Gastroesophageal sphincter (tissue), 4 donors: ENCODE results near the gene MYZAP. TPM values are rescaled to one million over a fixed set of nuclear protein-coding genes. Genes with fewer than 3 reads are reported as not detected.
A peak's percentile ranks its signal among the peaks of the same experiment; 100 is the strongest.

ENCODE experiments used
- ATAC-seq: fragments of 150-250 bp; one replicate; pipeline ENCODE4 v1.9.1; 2016; ENCODE audit warnings: mild to moderate bottlenecking, moderate library complexity
- H3K27ac ChIP-seq, 4 donors: fragments of 200-600 bp; sonication (generic) in 3 of 4; 1 replicate in 3 of 4; 2 replicates in 1 of 4; pipeline ENCODE4 v1.5.1; 2016 to 2019
- H3K27me3 ChIP-seq: fragments of 200-600 bp; sonication (generic); one replicate; pipeline ENCODE4 v1.5.1; 2019
- H3K36me3 ChIP-seq, 2 donors: fragments of 200-600 bp; sonication (generic); one replicate each; pipeline ENCODE4 v1.5.1; 2019; ENCODE audit warnings: control low read depth in 1 of 2
- H3K4me1 ChIP-seq, 3 donors: fragments of 200-600 bp; sonication (generic); 1 replicate in 2 of 3; 2 replicates in 1 of 3; pipeline ENCODE4 v1.5.1; 2016 to 2019; ENCODE audit warnings: control low read depth in 2 of 3
- H3K4me3 ChIP-seq, 2 donors: fragments of 200-600 bp; sonication (generic); one replicate each; pipeline ENCODE4 v1.5.1; 2019; ENCODE audit warnings: mild to moderate bottlenecking in 1 of 2, moderate library complexity in 1 of 2
- H3K9me3 ChIP-seq, 3 donors: fragments of 200-600 bp; sonication (generic); one replicate each; pipeline ENCODE4 v1.5.1; 2017 to 2019; ENCODE audit warnings: control low read depth in 2 of 3
- CTCF ChIP-seq, 4 experiments: fragments of 200-600 bp in 2 of 4; fragments of 450-650 bp in 2 of 4; sonication (generic) in 1 of 4; IDR thresholded peaks; one replicate each; pipeline ENCODE4 v1.5.1; 2017 to 2019; ENCODE audit warnings: antibody characterized with exemption in 4 of 4, mild to moderate bottlenecking in 2 of 4, moderate library complexity in 2 of 4
- EP300 ChIP-seq: sonication (generic); formaldehyde crosslinking; IDR thresholded peaks from one replicate; pipeline ENCODE4 v1.6.1; 2017; ENCODE audit warnings: antibody characterized with exemption, mild to moderate bottlenecking
- POLR2A ChIP-seq, 2 donors: fragments of 450-650 bp; IDR thresholded peaks; one replicate each; pipeline ENCODE4 v1.6.1; 2017; ENCODE audit warnings: antibody characterized with exemption in 2 of 2, mild to moderate bottlenecking in 2 of 2, moderate library complexity in 1 of 2
- POLR2AphosphoS5 ChIP-seq: sonication (generic); formaldehyde crosslinking; IDR thresholded peaks from one replicate; pipeline ENCODE4 v1.6.1; 2017; ENCODE audit warnings: antibody characterized with exemption
- WGBS, 2 donors: methylation state at CpG; one replicate each; pipeline ENCODE4 v1.1.5; 2018; ENCODE audit warnings: low coverage in 1 of 2; 5-methylcytosine and 5-hydroxymethylcytosine counted together
- total RNA-seq, 4 donors: library from RNA; depleted of rRNA; stranded (reverse); fragments of >200 nt; gene quantifications; one replicate each; pipeline ENCODE4 v1.1.0, GENCODE V29; 2016

MYZAP gene
- total RNA-seq, 4 donors from 2014 or later = 13.6 to 299 (median 190) TPM

GRCh38 chr15:57681011-57681410 is 89.3 kb downstream of the MYZAP start:
- Histone ChIP-seq H3K36me3 (peaks cover 0 to 1% of the 10 kb centered on the region in 2 donors), H3K9me3 (no peaks in the 10 kb centered on the region), H3K4me1 (peaks cover 2 to 60% (median 4%) of the 10 kb centered on the region in 3 donors), H3K27me3 (no peaks in the 10 kb centered on the region), H3K4me3 (no peak overlapping the region), H3K27ac (no peak overlapping the region)
- ATAC-seq = no peak
- WGBS, 2 donors = 92 to 100% methylated on average over 1 of the region's 1 CpG
- TF ChIP-seq EP300 (no peak), POLR2A (IDR thresholded peaks at IDR 0.05) (no peak), POLR2AphosphoS5 (no peak), CTCF (IDR thresholded peaks at IDR 0.05) (no peak)

GRCh38 chr15:57683481-57683880 is 91.8 kb downstream of the MYZAP start:
- no peak overlapping the region for H3K4me3 ChIP-seq
- H3K9me3 ChIP-seq = no peaks in the 10 kb centered on the region
- no peaks in the 10 kb centered on the region for H3K36me3 ChIP-seq
- peak overlapping the region; percentile 78 to 84 (median 81) for H3K27ac ChIP-seq
- no peak for TF ChIP-seq POLR2AphosphoS5
- TF ChIP-seq POLR2A (IDR thresholded peaks at IDR 0.05) = no peak
- TF ChIP-seq EP300 = no peak
- TF ChIP-seq CTCF (IDR thresholded peaks at IDR 0.05) = no peak
- H3K4me1 ChIP-seq = peaks cover 2 to 61% (median 4%) of the 10 kb centered on the region in 3 donors
- peak; percentile 82 for ATAC-seq
- no peaks in the 10 kb centered on the region for H3K27me3 ChIP-seq
- WGBS, 2 donors = 40 to 44% methylated on average over 1 of the region's 1 CpG

- Histone ChIP-seq H3K36me3 (no peaks in the 10 kb centered on the region), H3K27me3 (no peaks in the 10 kb centered on the region), H3K9me3 (no peaks in the 10 kb centered on the region), H3K4me3 (no peak overlapping the region), H3K4me1 (peaks cover 2 to 59% (median 4%) of the 10 kb centered on the region in 3 donors), H3K27ac (peak overlapping the region; percentile 78 to 83 (median 80))
- ATAC-seq = no peak
- TF ChIP-seq POLR2AphosphoS5 (no peak), POLR2A (IDR thresholded peaks at IDR 0.05) (no peak), EP300 (no peak), CTCF (IDR thresholded peaks at IDR 0.05) (no peak)
- 55 to 67% methylated on average over 5 to 7 of the region's 8 CpGs for WGBS, 2 donors
Measured at GRCh38 chr15:57684491-57685151, 92.9 kb downstream of the MYZAP start.

GRCh38 chr15:57685306-57686095 is 93.8 kb downstream of the MYZAP start:
- no peaks in the 10 kb centered on the region for H3K9me3 ChIP-seq
- H3K27me3 ChIP-seq = no peaks in the 10 kb centered on the region
- 35 to 51% methylated on average over 7 of the region's 7 CpGs for WGBS, 2 donors
- peaks cover 2 to 51% (median 4%) of the 10 kb centered on the region in 3 donors for H3K4me1 ChIP-seq
- H3K4me3 ChIP-seq = no peak overlapping the region
- H3K36me3 ChIP-seq = no peaks in the 10 kb centered on the region
- no peak for TF ChIP-seq CTCF (IDR thresholded peaks at IDR 0.05)
- TF ChIP-seq POLR2A (IDR thresholded peaks at IDR 0.05) = no peak
- no peak for TF ChIP-seq EP300
- TF ChIP-seq POLR2AphosphoS5 = no peak
- H3K27ac ChIP-seq = peak overlapping the region; percentile 9 to 83 (median 80)
- no peak for ATAC-seq
